ENCODE measurements around the gene NPW.
"Not testable (repeated sequence)": the region's sequence is repeated elsewhere in the genome, so short reads cannot be mapped to it uniquely, and the experiment has no call there.

NPW gene

DNA sequence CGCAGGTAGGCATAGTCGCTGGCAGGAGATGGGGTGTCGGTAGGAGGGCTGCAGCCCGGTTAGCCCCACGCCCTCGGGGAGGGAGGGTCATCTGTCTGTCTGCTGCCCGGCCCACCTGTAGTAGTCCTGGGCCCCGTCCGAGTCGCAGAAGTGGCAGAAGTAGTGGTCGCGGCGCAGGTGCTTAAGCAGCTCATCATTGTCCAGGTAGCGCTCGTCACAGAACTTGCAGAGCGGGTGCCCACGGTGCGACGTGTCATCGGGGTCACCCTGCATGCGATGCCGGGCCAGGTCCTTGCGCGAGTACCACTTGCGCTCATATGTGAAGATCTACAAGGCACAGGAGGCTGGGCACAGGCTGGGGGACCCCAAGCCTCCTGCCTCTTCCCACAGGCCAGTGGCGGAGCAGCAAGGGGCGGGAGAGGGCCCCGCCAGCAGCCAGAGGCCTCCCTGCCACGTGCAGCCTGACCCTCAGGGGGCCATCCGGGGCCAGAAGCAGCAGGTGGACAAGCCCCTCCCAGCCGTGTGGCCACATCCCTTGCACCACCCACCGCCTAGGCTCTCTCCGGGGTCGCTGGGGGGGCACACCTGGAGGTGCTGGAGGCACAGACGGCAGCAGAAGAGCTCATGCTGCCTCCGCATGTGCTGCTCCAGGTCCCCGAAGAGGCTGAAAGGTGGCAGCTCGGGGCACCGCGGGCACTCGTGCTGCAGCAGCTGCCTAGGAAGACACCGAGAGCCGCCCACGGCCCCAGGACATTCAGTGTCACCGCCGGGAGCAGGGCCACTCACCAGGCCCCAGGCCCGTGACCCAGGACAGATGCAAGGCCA is 17.0 kb upstream of the NPW start:
- DNase-seq: no peak

DNA sequence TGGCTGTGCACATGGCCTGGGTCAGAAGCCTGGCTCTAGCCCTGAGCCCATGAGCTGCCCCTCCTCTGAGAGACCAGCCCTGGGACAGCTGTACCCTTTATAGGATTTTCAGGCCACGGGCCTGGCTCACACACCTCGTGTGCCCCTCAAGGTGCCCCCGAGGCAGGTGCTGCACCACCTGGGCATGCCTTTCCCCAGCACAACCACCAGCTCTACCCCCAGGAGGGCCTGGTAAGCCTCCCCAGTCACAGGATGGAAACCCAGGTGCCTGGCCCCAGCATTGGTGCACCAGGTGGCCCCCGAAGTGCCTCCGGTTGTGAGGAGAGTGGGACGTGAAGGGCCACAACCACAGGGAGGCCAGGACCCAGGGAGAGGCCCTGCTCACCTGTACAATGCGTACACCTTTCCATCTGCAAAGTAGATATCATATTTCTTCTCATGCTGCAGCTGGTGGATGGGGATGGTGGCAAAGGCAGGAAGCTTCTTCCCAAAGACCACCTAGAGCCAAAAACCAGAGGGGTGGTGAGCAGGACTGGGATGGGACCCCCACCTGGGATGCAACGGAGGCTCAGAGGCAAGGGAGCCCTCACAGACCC is 16.3 kb upstream of the NPW start:
- DNase-seq: no peak

DNA sequence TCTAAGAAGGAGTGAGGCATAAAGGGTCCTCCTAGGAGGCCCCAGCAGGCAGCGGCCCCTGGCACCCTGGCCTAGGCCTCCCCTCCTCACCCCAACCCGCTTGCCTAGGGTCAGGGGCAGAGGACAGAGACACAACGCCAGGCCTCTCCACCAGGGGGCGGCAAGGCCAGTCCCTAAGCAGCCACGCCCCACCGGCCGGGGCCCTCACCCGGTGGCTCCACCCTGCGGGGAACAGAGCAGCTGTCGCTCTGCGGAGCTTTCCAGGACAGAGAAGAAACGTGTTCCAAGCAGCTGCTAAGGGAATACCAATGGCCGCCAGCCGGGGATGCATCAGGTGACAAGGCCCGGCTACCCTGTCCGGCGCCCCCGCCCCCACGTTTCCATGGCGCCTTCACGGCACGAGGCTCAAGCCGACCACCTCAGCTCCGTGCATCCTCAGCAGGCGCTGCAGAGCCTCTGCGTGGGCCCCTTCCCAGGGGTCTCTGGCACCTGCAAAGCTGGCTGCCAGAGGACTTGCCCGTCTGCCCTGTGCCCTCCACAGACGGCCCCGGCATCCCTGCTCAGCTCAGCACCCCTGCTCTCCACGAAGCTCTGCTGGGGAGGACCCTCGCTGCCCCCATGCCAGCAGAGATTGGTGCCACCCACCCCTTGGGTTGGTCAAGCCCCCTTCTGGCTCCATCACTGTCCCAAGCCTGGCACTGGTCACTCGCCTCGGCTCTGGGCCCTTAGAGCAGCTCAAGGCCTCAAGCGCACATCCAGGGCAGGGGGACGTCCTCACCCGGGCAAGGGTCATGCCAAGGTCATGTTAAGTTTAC is 15.6 kb upstream of the NPW start:
- DNase-seq: peak; percentile 56

DNA sequence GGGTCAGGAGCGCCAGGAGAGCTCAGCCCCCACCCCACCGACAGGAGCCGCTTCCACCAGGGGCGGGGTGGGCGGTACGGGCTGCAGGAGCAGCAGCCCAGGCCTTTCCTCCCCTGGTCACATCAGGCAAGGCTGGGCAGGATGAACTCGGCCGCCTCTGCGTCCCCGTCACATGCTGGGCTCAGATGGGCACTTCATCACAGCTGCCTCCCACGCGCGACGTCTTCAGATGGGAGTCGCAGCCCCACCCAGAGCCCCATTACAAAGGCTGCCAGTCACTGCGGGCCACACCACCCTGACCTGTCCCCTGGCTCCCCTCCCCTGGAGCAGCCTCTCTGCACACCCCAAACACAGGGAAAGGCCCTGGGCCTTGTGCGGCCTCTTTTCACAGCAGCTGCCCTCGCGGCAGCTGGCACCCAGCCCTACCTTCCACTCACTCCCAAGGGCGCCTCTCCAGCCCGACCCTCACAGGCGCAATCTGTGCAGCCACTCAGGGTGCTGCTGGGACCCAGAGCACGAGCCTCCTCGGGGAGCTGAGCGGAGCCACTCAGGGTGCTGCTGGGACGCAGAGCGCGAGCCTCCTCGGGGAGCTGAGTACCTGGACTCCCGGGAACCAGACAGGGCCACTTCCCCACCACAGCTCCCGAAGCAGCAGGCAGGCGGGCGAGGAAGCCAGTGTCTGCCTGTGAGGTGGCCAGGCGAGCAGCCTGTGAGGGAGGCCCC is 14.6 kb upstream of the NPW start:
- no peak for DNase-seq

DNA sequence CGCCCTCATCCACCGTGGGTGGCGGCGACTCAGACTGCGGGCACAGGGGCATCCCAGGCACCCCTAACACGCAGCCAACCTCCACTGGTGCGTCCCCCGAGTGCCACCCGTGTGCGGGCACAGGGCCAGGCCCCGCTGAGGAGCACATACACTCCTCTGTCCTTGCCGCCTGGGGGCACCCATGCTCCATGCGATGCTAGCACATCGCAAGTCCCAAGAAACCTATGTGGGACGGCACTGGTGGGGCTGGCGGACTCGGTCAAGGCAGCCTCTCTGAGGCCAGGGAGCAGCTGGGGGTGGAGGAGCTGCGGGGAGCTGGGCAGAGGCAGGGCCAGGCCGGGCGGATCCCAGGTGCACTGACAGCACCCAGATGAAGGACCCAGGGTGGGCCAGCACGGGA is 13.9 kb upstream of the NPW start:
- DNase-seq: no peak

DNA sequence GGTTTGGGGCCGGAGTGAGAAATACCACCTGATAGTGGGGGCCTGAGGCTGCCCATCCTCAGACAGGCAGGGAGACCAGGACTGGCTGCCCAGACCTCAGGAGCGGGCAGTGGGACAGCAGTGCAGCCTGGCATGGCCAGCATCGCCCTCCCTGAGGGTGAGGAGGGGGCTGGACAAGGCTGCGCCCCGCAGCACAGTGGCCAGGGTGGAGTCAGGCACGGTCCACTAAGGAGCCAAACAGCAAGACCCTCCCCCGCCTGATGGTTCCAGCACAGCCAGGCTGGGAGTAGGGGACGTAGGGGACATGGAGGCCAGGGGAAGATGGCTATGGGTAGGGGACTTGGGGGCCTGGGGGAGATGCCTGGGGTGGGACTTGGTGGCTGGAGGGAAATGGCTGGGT is 13.3 kb upstream of the NPW start:
- DNase-seq: no peak

DNA sequence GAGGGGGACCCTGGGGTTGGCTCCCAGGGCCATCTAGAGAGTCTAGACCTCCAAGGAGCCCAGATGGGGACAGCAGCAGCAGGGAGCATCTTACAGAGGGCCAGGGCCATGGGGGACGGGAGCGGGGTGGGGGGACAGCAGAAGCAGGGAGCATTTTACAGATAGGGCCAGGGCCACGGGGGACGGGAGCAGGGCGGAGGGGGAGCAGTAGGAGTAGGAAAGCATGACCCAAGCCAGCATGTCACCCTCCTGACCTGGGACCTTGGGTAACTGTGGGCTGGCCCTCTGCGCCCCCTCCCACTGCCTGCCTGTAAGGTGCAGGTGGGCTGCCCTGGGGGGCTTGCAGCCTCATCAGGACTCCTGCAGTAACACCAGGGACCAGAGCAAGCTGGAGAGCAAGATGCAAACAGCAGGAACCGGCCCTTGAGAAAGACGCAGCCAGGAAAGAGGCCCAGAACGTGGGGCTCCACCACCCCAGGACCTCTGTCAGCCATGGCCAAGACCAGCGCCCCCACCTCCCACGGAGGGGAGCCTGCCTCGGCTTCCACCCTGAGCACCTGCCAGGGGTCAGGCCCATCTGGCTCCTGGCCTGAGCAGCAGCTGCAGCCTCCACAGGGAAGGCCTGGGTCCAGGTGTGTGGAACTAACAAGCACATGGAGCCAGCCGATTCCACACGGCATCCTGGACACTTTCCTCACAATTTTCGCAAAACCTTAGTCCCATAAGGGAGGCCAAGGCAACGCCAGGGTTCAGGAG is 12.3 kb upstream of the NPW start:
- no peak for DNase-seq

DNA sequence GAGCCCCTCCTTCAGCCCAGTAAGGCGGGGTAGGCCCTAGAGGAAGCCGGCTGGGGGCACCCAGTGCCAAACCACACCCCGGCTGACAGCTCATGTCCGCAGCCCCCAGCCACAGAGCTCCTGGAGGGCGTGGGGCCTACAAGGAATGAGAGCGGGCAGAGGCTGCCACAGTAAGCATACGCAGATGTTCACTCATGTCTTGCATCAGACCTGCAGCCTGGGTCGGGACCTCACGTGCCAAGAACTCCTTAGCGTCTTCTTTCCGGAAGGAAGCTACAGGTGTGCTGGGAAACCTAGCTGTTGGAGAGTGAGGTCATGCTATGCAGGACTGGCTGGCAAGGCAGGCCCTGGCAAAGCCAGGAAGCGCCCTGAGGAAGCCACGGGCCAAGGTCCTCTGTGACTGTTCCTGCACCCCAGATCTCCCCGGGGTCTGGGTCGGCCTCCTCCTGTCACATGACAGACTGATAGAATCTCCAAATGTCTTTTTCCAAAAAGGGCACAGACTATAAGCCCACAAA is 11.5 kb upstream of the NPW start:
- peak; percentile 24 for DNase-seq

DNA sequence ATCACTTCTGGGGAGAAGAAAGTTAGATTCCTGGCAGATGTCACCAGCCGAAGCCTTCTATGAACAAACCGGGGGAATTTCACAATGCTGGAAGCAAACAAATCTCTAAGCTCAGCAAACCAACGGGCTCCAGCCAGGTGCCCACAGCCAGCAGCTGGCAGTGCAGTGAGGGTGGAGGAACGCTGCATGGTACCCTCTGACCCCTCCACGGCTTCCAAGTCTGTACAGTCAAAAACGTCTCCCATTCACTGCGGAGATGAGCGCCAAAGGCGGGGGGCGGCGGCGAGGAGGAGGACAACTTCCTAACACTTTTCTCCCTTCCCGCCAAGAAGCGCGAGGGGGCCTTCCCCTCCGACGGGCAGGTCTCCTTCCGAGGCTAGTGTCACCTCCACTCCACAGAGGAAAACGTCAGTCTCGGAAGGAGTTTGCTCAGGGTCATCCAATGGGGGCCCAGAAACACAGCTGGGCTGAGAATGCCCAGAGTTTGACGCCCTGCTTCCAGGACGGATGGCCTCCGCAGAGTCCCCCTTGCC is 10.9 kb upstream of the NPW start:
- DNase-seq: no peak

DNA sequence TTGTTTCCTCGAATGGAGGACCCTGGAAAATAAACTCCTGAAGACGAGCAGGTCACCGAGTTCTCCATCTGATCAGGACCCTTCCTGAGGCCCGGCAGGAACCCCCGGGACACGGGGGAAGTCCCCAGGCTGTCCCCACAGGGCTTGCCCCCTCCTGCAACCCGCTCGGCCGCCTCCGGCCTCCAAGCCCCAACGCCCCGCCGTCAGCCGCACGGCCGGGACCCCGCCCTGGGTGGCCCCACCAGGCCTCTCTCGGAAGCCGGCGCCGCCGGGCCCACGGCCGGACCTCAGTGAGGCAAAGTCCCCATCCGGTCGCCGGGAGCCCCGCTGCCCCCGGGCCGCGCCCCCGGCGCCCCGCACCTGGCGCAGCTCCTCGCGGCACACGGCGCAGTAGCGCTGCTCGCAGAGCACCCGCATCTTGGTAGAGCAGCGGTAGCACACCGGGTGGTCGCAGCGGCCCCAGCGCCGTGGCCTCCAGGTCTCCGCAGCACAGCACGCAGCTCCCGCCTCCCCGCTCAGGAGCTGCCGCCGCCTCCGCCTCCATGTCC is 10.3 kb upstream of the NPW start:
- DNase-seq: no peak

DNA sequence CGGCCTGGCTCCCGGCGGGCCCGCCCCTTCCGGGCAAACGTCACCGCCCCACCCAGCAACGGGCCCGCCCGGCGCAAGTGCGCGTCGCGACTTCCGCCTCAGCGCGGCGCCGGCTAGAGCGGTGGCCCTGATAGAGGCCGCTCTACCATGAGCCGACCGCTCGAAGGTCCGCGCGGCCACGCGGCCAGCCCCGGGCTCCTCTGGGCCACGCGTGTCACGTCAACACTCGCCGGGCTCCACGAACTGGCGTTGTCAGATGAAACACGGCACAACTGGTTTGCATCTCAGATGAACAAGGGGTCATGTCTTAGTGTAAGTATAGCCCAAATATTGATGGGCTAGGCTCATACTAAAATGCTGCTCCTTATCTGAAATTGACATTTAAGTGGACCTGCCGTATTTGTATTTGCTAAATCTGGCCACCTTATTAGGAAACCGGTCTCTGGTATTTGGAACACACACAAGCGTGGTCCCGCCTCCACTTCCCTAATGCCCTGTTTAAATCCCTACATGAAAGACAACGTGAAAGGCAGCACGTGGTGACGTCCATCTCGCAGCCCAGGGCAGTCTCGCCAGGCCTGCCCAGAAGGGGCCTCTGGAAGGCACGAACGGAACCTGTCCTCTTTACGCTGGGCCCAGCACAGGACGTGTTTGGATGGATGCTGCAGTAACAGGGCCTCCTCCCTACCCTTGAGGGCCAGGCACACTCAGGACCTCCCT is 9.6 kb upstream of the NPW start, which contains the start of gene ZNF598:
Gene ZNF598 (minus strand): TSS at position 31 of the 720 bp plus-strand sequence.
- peak; percentile 26 for DNase-seq

DNA sequence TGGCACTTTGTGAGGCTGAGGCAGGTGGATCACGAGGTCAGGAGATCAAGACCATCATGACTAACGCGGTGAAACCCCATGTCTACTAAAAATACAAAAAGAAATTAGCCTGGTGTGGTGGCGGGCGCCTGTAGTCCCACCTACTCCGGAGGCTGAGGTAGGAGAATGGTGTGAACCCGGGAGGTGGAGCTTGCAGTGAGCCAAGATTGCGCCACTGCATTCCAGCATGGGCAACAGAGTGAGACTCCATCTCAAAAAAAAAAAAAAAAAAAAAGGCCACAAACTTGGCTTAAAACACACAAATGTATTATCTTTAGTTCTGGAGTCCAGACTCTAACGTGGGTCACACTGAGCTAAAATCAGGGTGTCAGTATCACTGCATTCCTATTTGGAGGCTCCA is 7.9 kb upstream of the NPW start:
- DNase-seq: not testable (repeated sequence)

DNA sequence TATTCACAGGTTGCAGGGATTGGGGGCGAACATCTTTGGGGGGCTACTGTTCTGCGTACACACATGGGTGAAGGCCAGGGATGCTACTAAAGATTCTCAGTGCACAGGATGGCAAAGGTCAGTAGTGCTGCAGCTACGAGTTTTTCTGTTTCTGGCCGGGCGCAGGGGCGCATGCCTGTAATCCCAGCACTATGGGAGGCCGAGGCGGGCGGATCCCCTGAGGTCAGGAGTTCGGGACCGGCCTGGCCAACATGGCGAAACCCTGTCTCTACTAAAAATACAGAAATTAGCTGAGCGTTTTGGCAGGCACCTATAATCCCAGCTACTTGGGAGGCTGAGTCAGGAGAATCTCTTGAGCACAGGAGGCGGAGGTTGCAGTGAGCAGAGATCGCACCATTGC is 6.1 kb upstream of the NPW start:
- no peak for DNase-seq

DNA sequence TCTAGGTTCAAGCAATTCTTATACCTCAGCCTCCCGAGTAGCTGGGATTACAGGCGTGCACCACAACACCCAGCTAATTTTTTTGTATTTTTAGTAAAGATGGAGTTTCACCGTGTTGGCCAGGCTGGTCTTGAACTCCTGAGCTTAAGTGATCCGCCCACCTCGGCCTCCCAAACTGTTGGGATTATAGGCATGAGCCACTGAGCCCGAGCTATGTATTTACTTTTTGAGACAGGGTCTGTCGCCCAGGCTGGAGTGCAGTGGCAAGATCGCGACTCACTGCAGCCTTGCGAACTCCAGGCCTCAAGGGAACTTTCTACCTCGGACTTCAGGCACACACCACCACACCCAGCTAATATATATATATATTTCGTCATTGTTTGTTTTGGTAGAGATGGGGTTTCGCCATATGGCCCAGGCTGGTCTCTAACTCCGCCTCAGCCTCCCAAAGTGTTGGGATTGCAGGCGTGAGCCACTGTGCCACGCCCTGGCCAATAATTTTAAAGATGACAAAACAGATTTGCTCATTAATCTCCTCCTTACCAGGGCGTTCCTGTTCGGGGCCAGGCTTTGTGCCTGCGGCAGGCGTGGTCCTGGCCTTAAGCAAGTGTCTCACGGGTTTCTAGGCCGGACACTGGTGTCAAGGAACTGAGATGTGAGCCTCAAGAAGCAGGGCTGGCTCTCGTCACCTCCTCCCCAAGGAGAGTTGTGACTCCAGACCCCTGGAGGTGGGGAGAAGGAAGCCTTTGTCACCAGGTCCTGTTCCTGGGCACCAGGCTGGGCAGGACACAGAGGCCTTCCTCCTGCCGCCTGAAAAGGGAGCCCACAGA is 4.3 kb upstream of the NPW start:
- no peak for DNase-seq

DNA sequence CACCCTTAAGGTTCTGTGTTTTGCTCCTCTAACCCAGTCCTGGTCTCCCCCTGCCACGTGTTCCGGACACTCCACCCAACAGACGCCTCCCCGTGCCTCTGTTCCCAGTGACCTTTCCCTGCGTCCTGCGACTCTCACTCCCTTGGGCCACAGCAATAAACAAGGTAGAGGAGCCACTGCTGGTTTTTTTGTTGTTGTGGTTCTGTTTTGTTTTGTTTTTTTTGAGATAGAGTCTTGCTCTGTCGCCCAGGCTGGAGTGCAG is 3.7 kb upstream of the NPW start:
- DNase-seq: no peak

DNA sequence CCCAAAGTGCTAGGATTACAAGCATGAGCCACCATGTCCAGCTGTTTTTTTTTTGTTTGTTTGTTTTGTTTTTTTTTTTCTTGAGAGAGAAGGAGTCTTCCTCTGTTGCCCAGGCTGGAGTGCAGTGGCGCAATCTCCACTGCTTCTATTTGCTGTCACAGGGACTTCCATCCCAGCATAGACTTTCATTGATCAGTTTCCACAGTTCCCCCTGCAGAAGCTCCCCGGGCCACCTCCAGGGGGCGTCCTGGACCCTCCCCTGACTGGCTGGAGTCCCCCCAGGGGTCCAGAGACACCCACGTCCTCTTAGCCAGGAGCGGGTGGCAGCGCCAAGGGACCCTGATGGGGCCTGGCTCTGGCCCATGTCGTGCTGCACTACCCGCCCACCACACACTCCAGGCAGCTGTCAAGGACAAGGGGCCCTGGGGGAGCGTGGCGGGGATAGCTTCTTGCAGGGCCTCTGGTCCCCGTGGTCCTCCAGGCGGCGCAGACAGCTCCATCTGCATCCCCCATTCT is 3.1 kb upstream of the NPW start:
- no peak for DNase-seq

DNA sequence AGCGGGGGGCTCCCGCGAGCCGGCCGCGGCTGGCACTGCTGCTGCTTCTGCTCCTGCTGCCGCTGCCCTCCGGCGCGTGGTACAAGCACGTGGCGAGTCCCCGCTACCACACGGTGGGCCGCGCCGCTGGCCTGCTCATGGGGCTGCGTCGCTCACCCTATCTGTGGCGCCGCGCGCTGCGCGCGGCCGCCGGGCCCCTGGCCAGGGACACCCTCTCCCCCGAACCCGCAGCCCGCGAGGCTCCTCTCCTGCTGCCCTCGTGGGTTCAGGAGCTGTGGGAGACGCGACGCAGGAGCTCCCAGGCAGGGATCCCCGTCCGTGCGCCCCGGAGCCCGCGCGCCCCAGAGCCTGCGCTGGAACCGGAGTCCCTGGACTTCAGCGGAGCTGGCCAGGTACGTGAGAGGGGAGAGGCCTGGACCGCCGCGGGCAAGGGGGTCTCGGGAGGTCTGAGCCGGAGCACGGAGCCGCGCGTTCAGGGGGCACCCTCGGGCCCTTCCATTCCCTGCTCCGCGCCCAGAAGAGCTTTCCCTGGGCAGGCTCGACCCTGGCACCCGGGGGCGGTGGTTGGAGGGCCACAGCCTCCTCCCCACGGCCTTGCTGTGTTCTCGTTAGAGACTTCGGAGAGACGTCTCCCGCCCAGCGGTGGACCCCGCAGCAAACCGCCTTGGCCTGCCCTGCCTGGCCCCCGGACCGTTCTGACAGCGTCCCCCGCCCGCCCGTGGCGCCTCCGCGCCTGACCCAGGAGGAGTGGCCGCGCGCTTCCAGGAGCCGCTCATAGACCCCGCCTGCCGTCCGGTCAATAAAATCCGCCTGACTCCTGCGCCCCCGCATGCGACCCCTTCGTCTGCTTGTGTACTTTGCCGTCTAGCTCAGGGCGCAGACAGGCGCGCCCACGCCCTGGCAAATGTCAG is 591 bp downstream of the NPW start:
- no peak for DNase-seq

DNA sequence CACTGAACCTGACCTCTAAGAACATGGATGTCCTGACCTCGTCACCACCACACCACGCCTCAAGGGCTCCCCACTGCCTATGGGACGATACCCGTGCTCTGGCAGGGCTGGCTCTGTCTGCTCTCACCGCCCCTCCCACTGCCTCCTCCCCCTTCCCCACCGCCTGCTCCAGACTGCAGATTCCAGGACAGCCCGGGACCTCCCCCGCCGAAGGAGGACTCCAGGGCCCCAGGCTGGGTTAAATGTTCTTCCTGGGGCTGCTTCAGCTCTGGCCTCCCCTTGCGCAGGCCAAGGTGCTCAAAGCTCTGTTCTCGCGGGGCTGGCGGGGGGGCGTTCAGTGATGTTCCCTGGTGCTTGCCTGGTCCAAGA is 3.1 kb downstream of the NPW start:
- no peak for DNase-seq
